GM18909 (cell line): Measurements from ENCODE around the gene BRCC3.

Experiments used
- ATAC-seq: cut with Tn5 transposase; IDR thresholded peaks from one replicate; pipeline ENCODE4 v1.9.1; 2021; ENCODE audit warnings: mild to moderate bottlenecking; ENCODE audit not compliant: unreplicated experiment, poor library complexity

Gene BRCC3

DNA sequence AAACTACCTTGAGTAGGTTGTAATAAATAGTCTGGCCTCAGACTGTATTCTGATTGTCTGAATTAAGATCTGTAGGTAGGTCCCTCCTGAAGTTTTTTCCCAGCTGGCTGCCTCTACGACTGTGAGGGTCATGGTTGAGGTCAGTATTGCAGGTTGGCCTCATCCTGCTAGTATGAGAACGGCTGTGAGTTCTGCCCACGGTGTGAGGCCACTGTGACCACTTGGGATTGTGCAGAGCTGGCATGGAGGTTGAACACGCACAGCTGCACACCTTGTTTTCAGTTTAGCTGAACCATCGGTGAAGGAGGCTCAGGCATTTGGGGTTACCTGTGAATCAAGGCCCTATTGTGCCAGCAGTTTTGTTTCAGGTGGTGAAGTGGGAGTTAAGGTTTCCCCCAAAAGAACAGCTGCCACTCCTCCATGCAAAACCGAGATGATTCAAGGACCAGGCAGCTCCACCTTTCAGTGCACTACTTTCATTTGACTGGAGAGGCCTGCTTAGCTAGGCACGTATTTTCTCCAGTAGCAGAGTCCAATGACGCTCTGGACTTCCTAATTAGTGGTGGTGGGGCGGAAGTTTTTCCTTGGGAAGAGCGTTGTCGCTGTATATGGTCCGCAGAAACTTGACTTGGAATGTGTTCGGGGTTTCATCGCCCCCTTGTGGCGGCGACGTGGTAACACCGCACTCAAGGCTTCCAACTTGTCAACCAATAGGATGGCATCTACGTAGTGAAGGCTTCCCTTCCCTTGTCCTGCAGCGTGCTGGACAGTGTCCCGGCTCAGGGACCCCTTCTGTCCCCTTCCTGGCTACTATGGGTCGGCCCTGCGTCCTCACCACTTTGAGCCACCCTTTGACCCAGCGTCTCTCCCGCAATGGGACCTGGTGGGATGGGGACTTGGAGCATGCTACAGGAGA, 14.2 kb upstream of the BRCC3 start:
- peak; percentile 85 for ATAC-seq

DNA sequence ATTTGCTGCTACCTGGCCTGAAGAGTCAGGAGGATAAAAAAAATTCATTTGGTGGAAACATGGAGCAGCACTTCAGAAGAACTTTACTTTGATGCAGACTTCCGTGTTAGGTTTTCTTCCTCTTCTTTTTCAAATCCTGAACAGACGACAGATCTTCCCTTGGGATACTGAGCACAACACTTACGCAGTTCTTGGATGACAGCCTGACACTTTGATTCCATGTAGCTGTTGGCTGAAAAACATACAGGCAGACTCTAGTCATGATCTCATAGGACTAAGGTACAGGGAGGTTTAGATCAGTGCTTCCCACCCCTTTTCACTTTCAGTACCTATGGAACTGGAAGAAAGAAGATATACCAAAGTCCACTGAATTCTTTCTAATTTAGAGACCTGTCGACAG, 9.5 kb upstream of the BRCC3 start:
- no peak for ATAC-seq

DNA sequence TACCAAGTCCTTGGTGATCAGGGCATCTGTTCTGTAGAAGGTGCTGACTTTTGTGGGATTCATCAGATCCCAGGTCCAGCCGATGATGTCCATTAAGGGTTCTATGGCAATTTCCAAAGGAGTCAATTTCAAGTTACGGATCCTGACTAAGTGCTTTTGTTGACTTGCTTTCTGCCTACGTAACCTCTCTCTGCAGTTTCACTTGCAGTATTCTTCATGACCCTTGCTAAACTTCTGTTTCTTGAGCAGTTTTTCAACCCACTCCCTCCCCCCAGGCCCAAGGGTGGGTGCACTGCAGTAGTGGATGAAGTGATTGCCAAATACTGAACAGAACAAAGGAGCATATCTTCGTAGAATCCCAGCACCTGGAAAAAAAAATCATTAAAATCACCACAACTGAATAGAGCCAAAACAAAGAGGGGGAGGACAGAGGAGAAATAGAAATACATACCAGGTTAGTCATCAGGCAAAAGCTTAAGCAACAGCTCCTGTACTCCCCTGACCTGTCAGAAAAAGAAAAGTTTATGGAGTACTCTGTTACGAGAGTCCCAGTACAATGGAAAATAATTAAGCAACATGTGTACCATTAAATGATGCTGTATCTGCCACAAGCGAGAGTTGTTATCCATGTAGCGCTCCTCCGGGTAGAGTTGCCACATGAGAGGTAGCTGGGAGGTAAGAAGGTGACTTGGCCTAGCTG, 6.1 kb upstream of the BRCC3 start:
- ATAC-seq = no peak

- ATAC-seq = no peak
Observed at GRCh38 chrX:155068165-155068564, 3.1 kb upstream of the BRCC3 start.

- no peak for ATAC-seq
Observed at GRCh38 chrX:155069414-155069813, 1.9 kb upstream of the BRCC3 start.

DNA sequence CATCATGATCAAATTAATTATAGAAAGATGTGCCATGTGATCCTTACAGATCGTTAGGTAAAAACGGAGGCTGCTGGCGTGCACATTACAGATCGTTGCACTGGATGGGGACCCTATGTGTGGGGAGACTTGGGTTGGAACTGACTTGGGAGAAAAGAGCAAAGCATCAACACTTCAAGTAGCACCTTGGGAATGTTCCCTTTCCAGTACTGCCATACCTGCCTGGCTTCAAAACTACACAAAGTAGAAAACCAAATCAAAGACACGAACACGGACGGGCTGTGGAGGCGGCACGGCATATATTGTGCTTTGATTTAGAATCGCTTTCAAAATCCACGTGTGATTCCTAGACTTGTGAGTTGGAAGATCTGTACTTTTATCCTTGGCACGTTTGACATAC, 1.3 kb upstream of the BRCC3 start:
- ATAC-seq = no peak

GRCh38 chrX:155070663-155070974, 689 bp upstream of the BRCC3 start:
- peak; percentile 25 for ATAC-seq

DNA sequence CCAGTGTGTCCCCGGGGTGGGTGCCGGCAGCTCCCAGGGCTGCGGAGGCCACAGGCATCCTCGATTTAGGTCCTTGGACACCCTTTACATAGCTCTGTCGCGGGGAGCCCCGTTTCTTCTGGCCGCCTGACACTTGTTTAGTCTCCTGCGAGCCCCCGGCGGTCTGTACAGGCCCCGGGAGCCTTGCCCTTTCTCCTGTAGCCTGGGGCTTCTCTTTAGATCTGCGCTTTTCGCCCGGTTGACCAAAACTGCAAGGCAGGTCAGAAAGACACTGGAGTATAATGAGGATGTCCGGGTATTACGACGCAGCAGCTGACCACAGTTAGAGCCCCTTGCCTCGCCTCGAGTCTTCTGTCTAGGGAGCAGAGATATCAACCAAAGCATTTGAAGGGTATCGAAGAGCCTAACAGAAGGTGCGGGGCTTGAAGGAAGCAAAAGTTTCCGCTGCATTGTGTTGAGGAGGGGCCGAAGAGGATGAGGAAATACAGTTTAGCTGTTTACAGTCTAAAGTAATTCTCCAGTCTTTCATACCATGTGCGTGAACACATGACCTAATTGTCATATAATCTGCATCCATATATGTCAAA, 479 bp downstream of the BRCC3 start:
- peak; percentile 18 for ATAC-seq

- ATAC-seq = no peak
Observed at GRCh38 chrX:155086202-155086840, 15.0 kb downstream of the BRCC3 start.

GRCh38 chrX:155086961-155087735, 15.8 kb downstream of the BRCC3 start:
- ATAC-seq = no peak

- peak; percentile 62 for ATAC-seq
Observed at GRCh38 chrX:155094468-155095061, 23.3 kb downstream of the BRCC3 start.

GRCh38 chrX:155105919-155106318, 34.6 kb downstream of the BRCC3 start:
- ATAC-seq = no peak

DNA sequence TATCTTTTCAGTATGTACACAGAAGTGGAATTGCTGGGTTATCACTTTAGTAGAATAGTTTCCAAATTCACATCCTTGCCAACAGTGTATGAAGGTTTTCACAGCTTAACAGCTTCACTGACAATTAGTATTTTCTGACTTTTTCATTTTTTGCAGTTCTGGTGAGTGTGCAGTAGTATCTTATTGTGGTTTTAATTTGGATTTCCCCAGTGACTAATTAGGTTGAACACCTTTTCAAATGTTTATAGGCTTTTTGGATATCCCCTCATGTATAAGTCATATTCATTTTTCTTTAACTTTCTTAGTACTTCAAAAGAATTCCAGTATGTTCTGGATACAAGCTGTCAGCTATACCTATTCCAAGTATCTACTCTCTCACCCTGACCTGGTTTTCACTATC, 37.1 kb downstream of the BRCC3 start:
- no peak for ATAC-seq

- no peak for ATAC-seq
Observed at GRCh38 chrX:155112171-155112570, 40.9 kb downstream of the BRCC3 start.

DNA sequence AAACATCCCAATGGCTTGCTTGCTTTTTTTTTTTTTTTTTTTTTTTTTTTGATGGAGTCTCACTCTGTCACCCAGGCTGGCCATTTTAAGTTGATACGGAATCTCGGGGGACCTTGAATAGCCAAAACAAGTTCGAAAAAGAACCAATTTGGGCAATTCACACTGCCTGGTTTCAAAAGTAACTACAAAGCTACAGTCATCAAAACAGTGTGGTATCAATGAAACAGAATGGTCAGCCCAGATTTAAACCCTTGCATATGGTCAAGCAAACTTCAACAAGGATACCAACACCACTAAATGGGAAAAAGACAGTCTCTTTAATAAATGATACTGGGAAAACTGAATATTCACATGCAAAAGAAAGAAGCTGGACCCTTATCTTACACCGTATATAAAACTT, 41.8 kb downstream of the BRCC3 start:
- ATAC-seq = no peak

DNA sequence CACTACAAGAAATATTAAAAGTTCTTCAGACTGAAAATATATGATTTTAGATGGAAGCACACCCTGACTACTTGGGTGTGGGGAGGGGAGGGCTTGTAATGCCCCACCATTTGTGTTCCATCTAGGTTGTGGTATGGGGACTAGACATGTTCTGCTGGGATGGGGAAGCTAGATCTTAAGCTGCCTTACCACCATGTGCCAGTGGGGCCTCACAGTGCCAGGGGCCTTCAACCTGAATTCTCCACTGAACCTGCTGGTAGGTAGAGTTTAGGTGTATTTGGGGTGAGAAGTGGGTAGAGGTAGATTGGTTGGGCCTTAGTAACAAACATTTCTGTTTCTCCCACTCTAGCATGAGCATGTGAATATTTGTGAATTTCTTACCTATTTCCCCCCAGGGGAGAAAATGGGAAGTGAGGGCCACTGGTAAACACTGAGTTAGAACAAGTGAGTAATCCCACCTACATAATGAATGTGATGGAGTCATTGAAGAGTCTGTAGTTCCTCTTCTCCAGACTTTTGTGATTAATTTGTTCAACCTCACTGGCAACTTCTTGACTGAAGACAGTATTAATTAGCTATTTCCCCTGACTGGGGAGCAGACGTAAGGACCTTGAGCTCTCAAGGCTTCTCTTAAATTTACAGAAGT, 44.0 kb downstream of the BRCC3 start:
- no peak for ATAC-seq

- no peak for ATAC-seq
Observed at GRCh38 chrX:155127465-155127864, 56.2 kb downstream of the BRCC3 start.

- ATAC-seq = no peak
Observed at GRCh38 chrX:155127940-155128339, 56.6 kb downstream of the BRCC3 start.

DNA sequence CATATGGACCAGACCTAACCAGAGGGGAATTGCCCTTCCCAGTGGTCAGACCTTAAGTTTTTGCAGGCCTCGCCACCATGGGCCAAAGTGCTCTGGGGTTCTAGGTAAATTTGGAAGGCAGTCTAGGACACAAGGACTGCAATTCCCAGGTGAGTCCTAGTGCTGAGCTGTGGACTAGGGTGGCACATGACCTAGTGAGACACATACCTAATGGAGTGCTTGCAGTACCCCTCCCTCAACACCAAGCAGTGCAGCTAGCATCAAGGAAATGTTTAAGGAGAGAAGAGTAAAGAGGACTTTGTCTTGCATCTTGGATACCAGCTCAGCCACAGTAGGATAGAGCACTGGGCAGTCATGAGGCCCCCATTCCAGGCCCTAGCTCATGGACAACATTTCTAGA, 60.8 kb downstream of the BRCC3 start:
- no peak for ATAC-seq
